Body of pancreas (tissue), 4 donors: ENCODE data around the gene ADAM15. TPM values are rescaled to one million over a fixed set of nuclear protein-coding genes. Genes with fewer than 3 reads are reported as not detected.

ENCODE experiments used
- ATAC-seq: fragments of 150-250 bp; one replicate; pipeline ENCODE4 v1.9.1; 2016
- DNase-seq, 4 donors: peaks; one replicate each; pipeline ENCODE4 v3.0.0-alpha.2; 2019
- H3K27ac ChIP-seq, 4 donors: fragments of 200-600 bp; sonication (generic); 1 replicate in 3 of 4; 2 replicates in 1 of 4; pipeline versions ENCODE4 v1.5.1 to v1.6.1; 2016 to 2019; ENCODE audit warnings: mild to moderate bottlenecking in 1 of 4, mixed read lengths in 1 of 4, moderate library complexity in 1 of 4
- H3K27me3 ChIP-seq, 2 donors: fragments of 200-600 bp; sonication (generic); one replicate each; pipeline ENCODE4 v1.6.0; 2016; ENCODE audit warnings: mild to moderate bottlenecking in 1 of 2
- H3K36me3 ChIP-seq, 2 donors: fragments of 200-600 bp; sonication (generic); replicated peaks in 1 of 2; 2 replicates each; pipeline ENCODE4 v1.5.1; 2016; ENCODE audit warnings: low read depth in 2 of 2; ENCODE audit not compliant: insufficient read depth in 1 of 2
- H3K4me1 ChIP-seq: fragments of 200-600 bp; sonication (generic); one replicate; pipeline ENCODE4 v1.6.0; 2016
- H3K4me3 ChIP-seq, 2 donors: fragments of 200-600 bp; sonication (generic); 1 replicate in 1 of 2; 2 replicates in 1 of 2; pipeline ENCODE4 v1.5.1; 2016 to 2019
- H3K9me3 ChIP-seq, 3 donors: fragments of 200-600 bp; sonication (generic); 1 replicate in 2 of 3; 2 replicates in 1 of 3; pipeline ENCODE4 v1.5.1; 2016
- POLR2A ChIP-seq, 3 donors: fragments of 450-650 bp; IDR thresholded peaks; one replicate each; pipeline ENCODE4 v1.6.1; 2016; ENCODE audit warnings: antibody characterized with exemption in 3 of 3, mild to moderate bottlenecking in 2 of 3
- WGBS, 2 donors: methylation state at CpG; one replicate each; pipeline ENCODE4 v1.1.5; 2017; 5-methylcytosine and 5-hydroxymethylcytosine counted together
- intact Hi-C: fragments of 100-400 bp; cut with DNase I; formaldehyde crosslinking; loops from one replicate; pipeline ENCODE4 v1.15.1; 2023
- total RNA-seq, 2 donors: library from RNA; depleted of rRNA; stranded (reverse); fragments of >200 nt; gene quantifications; one replicate each; pipeline ENCODE4 v1.1.0, GENCODE V29; 2016
- TF ChIP-seq, protein P1 (sequence below), 7 experiments: fragments of 450-650 bp in 4 of 7; fragments of 200-600 bp in 3 of 7; sonication (generic) in 3 of 7; IDR thresholded peaks; one replicate each; pipeline ENCODE4 v1.5.1; 2016 to 2019; ENCODE audit warnings: antibody characterized with exemption in 7 of 7

ADAM15 gene
- total RNA-seq, 2 donors from 2014 or later: 37.2 to 48.5 TPM

DNA sequence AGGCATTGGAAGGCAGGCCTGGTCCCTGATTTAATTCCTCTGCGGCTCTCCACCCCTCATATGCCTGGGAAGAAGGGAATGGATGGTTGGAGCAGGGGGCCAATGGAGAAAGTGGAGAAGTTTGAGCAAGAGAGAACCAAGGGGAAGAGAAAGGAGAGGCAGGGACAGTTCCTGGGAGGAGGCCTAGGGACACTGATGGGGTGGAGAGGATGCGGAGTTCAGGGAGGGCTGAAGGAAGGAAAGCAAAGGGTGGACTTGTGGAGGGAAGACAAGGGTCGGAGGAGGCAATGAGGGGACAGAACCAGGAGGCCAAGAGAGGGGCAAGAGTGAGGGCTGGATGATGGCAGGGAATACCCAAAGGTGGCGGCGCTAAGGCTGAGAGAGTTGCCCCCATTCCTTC lies 41.4 kb upstream of the ADAM15 start:
- no peaks in the 10 kb centered on the region for H3K9me3 ChIP-seq
- H3K4me1 ChIP-seq: peaks cover 92% of the 10 kb centered on the region
- TF ChIP-seq POLR2A (IDR thresholded peaks at IDR 0.05): no peak
- TF ChIP-seq, protein P1, sequence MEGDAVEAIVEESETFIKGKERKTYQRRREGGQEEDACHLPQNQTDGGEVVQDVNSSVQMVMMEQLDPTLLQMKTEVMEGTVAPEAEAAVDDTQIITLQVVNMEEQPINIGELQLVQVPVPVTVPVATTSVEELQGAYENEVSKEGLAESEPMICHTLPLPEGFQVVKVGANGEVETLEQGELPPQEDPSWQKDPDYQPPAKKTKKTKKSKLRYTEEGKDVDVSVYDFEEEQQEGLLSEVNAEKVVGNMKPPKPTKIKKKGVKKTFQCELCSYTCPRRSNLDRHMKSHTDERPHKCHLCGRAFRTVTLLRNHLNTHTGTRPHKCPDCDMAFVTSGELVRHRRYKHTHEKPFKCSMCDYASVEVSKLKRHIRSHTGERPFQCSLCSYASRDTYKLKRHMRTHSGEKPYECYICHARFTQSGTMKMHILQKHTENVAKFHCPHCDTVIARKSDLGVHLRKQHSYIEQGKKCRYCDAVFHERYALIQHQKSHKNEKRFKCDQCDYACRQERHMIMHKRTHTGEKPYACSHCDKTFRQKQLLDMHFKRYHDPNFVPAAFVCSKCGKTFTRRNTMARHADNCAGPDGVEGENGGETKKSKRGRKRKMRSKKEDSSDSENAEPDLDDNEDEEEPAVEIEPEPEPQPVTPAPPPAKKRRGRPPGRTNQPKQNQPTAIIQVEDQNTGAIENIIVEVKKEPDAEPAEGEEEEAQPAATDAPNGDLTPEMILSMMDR (IDR thresholded peaks at IDR 0.05): no peak
- DNase-seq (no peak), ATAC-seq (no peak)
- no peaks in the 10 kb centered on the region for H3K27me3 ChIP-seq
- H3K4me3 ChIP-seq: no peak overlapping the region
- WGBS, 2 donors: 84 to 90% methylated on average over 5 of the region's 5 CpGs
- H3K27ac ChIP-seq: peak overlapping the region in 1 of 4 donors; percentile 45
- peaks cover 0 to 3% of the 10 kb centered on the region in 2 donors for H3K36me3 ChIP-seq
- intact Hi-C loops: loop anchor here (5.0 kb wide), 1 partner anchor 47 kb away; the partner anchor contains the start of gene PYGO2

- Histone ChIP-seq H3K27me3 (no peaks in the 10 kb centered on the region), H3K36me3 (peaks cover 0 to 6% of the 10 kb centered on the region in 2 donors), H3K4me3 (no peak overlapping the region), H3K9me3 (no peaks in the 10 kb centered on the region), H3K27ac (peak overlapping the region in 2 of 4 donors; percentile 45 to 61), H3K4me1 (peaks cover 86% of the 10 kb centered on the region)
- DNase-seq (no peak), ATAC-seq (no peak)
- TF ChIP-seq, protein P1 (IDR thresholded peaks at IDR 0.05): no peak
- intact Hi-C loops: loop anchor here (5.0 kb wide), 1 partner anchor 48 kb away; the partner anchor contains the start of gene PYGO2
- whole genome bisulfite sequencing, 2 donors: 48 to 53% methylated on average over 10 to 11 of the region's 11 CpGs
These were observed 40.8 kb upstream of the ADAM15 start for GRCh38 chr1:155010211-155010918.

- Histone ChIP-seq H3K27ac (peak overlapping the region; percentile 27 to 61 (median 42)), H3K9me3 (no peaks in the 10 kb centered on the region), H3K36me3 (peaks cover 0 to 7% of the 10 kb centered on the region in 2 donors), H3K4me1 (peaks cover 79% of the 10 kb centered on the region), H3K4me3 (no peak overlapping the region), H3K27me3 (no peaks in the 10 kb centered on the region)
- DNase-seq: no peak
- no peak for TF ChIP-seq POLR2A (IDR thresholded peaks at IDR 0.05)
- TF ChIP-seq, protein P1 (IDR thresholded peaks at IDR 0.05): no peak
- ATAC-seq: no peak
- 52 to 64% methylated on average over 4 to 5 of the region's 5 CpGs for WGBS, 2 donors
- intact Hi-C loops: loop anchor here (5.0 kb wide), 1 partner anchor 49 kb away; the partner anchor contains the start of gene PYGO2
These were observed 40.1 kb upstream of the ADAM15 start for GRCh38 chr1:155011004-155011416.

DNA sequence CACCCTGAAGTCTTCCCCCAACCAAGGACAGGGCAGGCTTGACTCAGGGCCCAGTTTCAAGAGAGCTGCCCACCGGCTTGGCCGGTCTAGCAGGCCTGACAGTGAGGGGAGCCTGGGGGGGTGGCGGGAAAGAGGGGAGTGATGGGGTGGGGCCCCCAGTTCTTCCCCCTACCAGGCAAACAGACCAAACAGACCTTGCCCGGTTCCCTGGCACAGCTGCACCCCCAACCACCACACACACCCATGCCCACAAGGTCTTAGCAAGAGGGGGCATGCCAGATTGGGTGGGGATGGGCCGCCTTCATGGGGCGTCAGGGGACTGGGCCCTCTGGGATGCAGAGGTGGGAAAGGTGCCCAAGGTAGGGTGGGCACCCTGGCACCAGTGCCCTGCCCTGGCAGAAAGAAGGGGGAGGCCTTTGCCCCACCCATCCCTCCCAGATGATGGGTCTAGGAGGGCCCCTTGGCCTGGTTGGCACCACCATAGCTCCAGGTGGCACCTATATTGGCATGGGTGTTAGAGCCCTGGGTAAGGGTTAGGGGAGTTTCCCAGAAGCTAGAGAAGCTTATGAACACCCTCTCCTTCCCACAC lies 39.6 kb upstream of the ADAM15 start:
- Histone ChIP-seq H3K27me3 (no peaks in the 10 kb centered on the region), H3K36me3 (peaks cover 0 to 7% of the 10 kb centered on the region in 2 donors), H3K27ac (peak overlapping the region; percentile 27 to 61 (median 42)), H3K4me1 (peaks cover 78% of the 10 kb centered on the region), H3K4me3 (no peak overlapping the region), H3K9me3 (no peaks in the 10 kb centered on the region)
- ATAC-seq (no peak), DNase-seq (no peak)
- TF ChIP-seq POLR2A (IDR thresholded peaks at IDR 0.05): no peak
- TF ChIP-seq, protein P1 (IDR thresholded peaks at IDR 0.05): no peak
- intact Hi-C loops: loop anchor here (5.0 kb wide), 1 partner anchor 49 kb away; the partner anchor contains the start of gene PYGO2
- 68 to 100% methylated on average over 2 to 6 of the region's 6 CpGs for WGBS, 2 donors
